Stomach (tissue), 9 donors: Measurements from ENCODE around the gene TTC28. TPM values are rescaled to one million over a fixed set of nuclear protein-coding genes. Genes with fewer than 3 reads are reported as not detected.

Experiments
- DNase-seq, 2 donors: peaks; one replicate each; pipeline versions ENCODE4 v3.0.0 to v3.0.0-alpha.2; 2013 to 2019
- H3K27ac ChIP-seq, 5 donors: fragments of 200-600 bp in 4 of 5; sonication (generic) in 4 of 5; one replicate each; pipeline ENCODE4 v1.5.1; 2013 to 2019; ENCODE audit warnings: mild to moderate bottlenecking in 1 of 5, moderate library complexity in 1 of 5
- H3K27me3 ChIP-seq, 3 donors: fragments of 200-600 bp; sonication (generic); one replicate each; pipeline ENCODE4 v1.5.1; 2017 to 2019; ENCODE audit warnings: mixed run types in 1 of 3
- H3K36me3 ChIP-seq, 4 donors: fragments of 200-600 bp; sonication (generic); 1 replicate in 3 of 4; 2 replicates in 1 of 4; pipeline ENCODE4 v1.5.1; 2016 to 2019
- H3K4me1 ChIP-seq, 4 donors: fragments of 200-600 bp; sonication (generic); one replicate each; pipeline ENCODE4 v1.5.1; 2016 to 2019
- H3K4me3 ChIP-seq, 4 donors: fragments of 200-600 bp; sonication (generic) in 3 of 4; one replicate each; pipeline ENCODE4 v1.5.1; 2016 to 2019; ENCODE audit warnings: mild to moderate bottlenecking in 1 of 4
- H3K9me3 ChIP-seq, 4 donors: fragments of 200-600 bp; sonication (generic); one replicate each; pipeline ENCODE4 v1.5.1; 2016 to 2019
- EP300 ChIP-seq: sonication (generic); formaldehyde crosslinking; IDR thresholded peaks from one replicate; pipeline ENCODE4 v1.6.1; 2017; ENCODE audit warnings: antibody characterized with exemption
- POLR2A ChIP-seq, 4 donors: fragments of 450-650 bp; IDR thresholded peaks; one replicate each; pipeline ENCODE4 v1.6.1; 2016; ENCODE audit warnings: antibody characterized with exemption in 4 of 4, control low read depth in 2 of 4, mild to moderate bottlenecking in 1 of 4, moderate library complexity in 1 of 4
- POLR2AphosphoS5 ChIP-seq, 3 donors: sonication (generic); formaldehyde crosslinking; IDR thresholded peaks; one replicate each; pipeline ENCODE4 v1.6.1; 2016; ENCODE audit warnings: antibody characterized with exemption in 3 of 3
- WGBS, 5 donors: extraction: QIAGEN DNeasy Blood & Tissue Kit in 3 of 5; methylation state at CpG; one replicate each; pipeline versions ENCODE4 v1.1.5 to v1.1.7; 2013 to 2018; 5-methylcytosine and 5-hydroxymethylcytosine counted together
- intact Hi-C: fragments of 100-400 bp; cut with DNase I; formaldehyde crosslinking; loops from one replicate; pipeline ENCODE4 v1.15.1; 2023; ENCODE audit warnings: low total_unique reads
- polyA plus RNA-seq, 3 donors: library from polyadenylated mRNA; stranded (reverse); fragments of 200-250 nt; gene quantifications; one replicate each; pipeline ENCODE4 v1.2.3, GENCODE V29; 2013
- total RNA-seq, 5 donors: library from RNA; depleted of rRNA; stranded (reverse); fragments of >200 nt; gene quantifications; one replicate each; pipeline versions ENCODE4 v1.1.0 to v1.2.3, GENCODE V29; 2014 to 2016
- TF ChIP-seq, protein P1 (sequence below), 7 experiments: fragments of 450-650 bp in 4 of 7; fragments of 200-600 bp in 3 of 7; sonication (generic) in 3 of 7; IDR thresholded peaks; one replicate each; pipeline ENCODE4 v1.5.1; 2016 to 2019; ENCODE audit warnings: antibody characterized with exemption in 7 of 7, control low read depth in 2 of 7, mild to moderate bottlenecking in 1 of 7
- donor health status: healthy with polysubstance abuse.
- donor health status: Bipolar disorder and iron deficiency.
- donor health status: healthy.

The TTC28 gene
- total and polyA plus RNA-seq, 8 donors = 1.7 to 53.4 (median 24.6) TPM

DNA sequence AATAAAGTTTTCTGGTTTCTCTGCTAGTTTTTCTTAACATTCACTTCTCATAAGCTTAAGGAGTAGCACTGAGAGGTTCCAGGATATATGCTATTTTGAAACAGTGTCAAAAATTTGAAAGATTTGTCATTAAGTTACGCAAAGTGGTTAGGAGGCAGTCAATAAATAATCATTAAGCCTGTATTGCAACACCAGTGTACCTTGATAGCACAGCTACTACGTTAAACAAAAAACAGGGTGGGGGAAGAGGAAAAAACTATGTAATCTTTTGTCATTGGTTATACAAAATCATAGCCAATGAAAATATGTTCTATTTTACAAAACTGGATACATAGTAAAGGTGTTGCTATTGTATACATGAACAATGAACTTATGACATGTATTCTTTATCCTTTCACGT, 730.2 kb downstream of the TTC28 start:
- 68 to 78% (median 75%) methylated on average over 3 of the region's 3 CpGs for WGBS, 5 donors
- H3K9me3 ChIP-seq = no peaks in the 10 kb centered on the region
- peaks cover 0 to 10% (median 4%) of the 10 kb centered on the region in 4 donors for H3K4me1 ChIP-seq
- TF ChIP-seq, protein P1, sequence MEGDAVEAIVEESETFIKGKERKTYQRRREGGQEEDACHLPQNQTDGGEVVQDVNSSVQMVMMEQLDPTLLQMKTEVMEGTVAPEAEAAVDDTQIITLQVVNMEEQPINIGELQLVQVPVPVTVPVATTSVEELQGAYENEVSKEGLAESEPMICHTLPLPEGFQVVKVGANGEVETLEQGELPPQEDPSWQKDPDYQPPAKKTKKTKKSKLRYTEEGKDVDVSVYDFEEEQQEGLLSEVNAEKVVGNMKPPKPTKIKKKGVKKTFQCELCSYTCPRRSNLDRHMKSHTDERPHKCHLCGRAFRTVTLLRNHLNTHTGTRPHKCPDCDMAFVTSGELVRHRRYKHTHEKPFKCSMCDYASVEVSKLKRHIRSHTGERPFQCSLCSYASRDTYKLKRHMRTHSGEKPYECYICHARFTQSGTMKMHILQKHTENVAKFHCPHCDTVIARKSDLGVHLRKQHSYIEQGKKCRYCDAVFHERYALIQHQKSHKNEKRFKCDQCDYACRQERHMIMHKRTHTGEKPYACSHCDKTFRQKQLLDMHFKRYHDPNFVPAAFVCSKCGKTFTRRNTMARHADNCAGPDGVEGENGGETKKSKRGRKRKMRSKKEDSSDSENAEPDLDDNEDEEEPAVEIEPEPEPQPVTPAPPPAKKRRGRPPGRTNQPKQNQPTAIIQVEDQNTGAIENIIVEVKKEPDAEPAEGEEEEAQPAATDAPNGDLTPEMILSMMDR (IDR thresholded peaks at IDR 0.05) = no peak
- TF ChIP-seq EP300 (no peak), POLR2A (IDR thresholded peaks at IDR 0.05) (no peak), POLR2AphosphoS5 (IDR thresholded peaks at IDR 0.05) (no peak)
- H3K27ac ChIP-seq = no peak overlapping the region
- no peak for DNase-seq
- H3K4me3 ChIP-seq = no peak overlapping the region
- no peaks in the 10 kb centered on the region for H3K36me3 ChIP-seq
- intact Hi-C loops = no loop called here
- no peaks in the 10 kb centered on the region for H3K27me3 ChIP-seq

DNA sequence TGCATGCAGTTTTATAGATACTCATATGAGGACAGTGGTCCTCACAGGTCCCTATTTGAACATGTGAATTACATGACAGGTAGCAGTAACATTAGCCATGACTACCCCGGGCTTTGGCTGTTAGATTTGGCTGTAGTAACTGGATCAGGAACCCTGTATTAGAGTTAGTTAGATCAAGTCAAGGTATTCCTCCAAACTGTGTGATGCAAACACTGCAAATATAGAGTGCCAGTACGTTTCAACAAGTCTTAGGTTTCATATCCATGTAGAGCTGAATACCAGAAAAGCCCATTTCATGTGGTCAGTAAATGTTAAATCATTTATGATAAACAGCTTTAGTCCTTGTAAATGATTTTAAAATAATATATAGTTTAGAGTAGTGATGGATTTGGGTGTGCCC, 731.1 kb downstream of the TTC28 start:
- no peaks in the 10 kb centered on the region for H3K9me3 ChIP-seq
- H3K4me1 ChIP-seq = peaks cover 0 to 10% (median 4%) of the 10 kb centered on the region in 4 donors
- no peaks in the 10 kb centered on the region for H3K36me3 ChIP-seq
- H3K27me3 ChIP-seq = no peaks in the 10 kb centered on the region
- no peak overlapping the region for H3K27ac ChIP-seq
- TF ChIP-seq EP300 (no peak), POLR2AphosphoS5 (IDR thresholded peaks at IDR 0.05) (no peak), POLR2A (IDR thresholded peaks at IDR 0.05) (no peak)
- TF ChIP-seq, protein P1 (IDR thresholded peaks at IDR 0.05) = no peak
- intact Hi-C loops = no loop called here
- DNase-seq = no peak
- no peak overlapping the region for H3K4me3 ChIP-seq
- 78 to 97% (median 95%) methylated on average over 2 of the region's 2 CpGs for WGBS, 5 donors

DNA sequence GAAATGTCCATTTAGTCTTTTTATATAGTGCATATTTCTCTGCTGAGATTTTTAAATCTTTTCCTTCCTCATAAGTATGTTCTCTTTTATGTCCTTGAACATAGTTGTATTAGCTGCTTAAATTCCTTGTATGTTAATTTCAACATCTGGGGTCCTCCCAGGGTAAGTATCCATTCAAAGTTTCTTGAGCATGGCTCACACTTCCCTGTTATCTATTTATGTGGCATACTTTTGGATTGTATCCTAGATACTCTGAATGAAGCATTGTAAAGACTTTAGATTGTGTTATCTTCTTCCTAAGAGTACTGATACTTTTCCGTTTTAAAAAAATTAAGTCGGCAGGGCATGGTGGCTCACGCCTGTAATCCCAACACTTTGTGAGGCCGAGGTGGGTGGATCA, 732.2 kb downstream of the TTC28 start:
- H3K27me3 ChIP-seq = no peaks in the 10 kb centered on the region
- no peak for DNase-seq
- no peak overlapping the region for H3K4me3 ChIP-seq
- TF ChIP-seq POLR2A (IDR thresholded peaks at IDR 0.05) (no peak), POLR2AphosphoS5 (IDR thresholded peaks at IDR 0.05) (no peak), EP300 (no peak)
- TF ChIP-seq, protein P1 (IDR thresholded peaks at IDR 0.05) = no peak
- H3K4me1 ChIP-seq = peaks cover 0 to 6% (median 3%) of the 10 kb centered on the region in 4 donors
- peaks cover 0 to 7% (median 3%) of the 10 kb centered on the region in 4 donors for H3K36me3 ChIP-seq
- intact Hi-C loops = no loop called here
- H3K9me3 ChIP-seq = no peaks in the 10 kb centered on the region
- WGBS, 5 donors = 50 to 75% (median 58%) methylated on average over 4 of the region's 4 CpGs
- no peak overlapping the region for H3K27ac ChIP-seq

DNA sequence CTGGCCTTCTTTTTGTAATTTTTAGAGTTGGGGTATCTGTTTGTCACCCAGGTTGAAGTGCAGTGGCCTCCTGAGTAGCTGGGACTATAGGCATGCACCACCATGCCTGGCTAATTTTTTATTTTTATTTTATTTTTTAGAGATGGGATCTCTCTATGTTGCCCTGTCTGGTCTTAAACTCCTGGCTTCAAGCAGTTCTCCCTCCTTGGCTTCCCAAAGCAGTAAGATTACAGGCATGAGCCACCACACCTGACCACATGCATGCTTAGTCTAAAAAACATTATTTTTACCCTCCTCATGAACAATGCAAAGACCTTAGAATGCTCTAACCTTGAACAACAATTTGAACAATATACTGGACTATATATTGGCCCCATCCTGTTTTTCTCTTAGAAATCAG, 738.5 kb downstream of the TTC28 start:
- no peak overlapping the region for H3K4me3 ChIP-seq
- H3K27ac ChIP-seq = no peak overlapping the region
- intact Hi-C loops = no loop called here
- H3K9me3 ChIP-seq = no peaks in the 10 kb centered on the region
- no peak for DNase-seq
- H3K4me1 ChIP-seq = no peaks in the 10 kb centered on the region
- H3K27me3 ChIP-seq = no peaks in the 10 kb centered on the region
- peaks cover 0 to 23% (median 5%) of the 10 kb centered on the region in 4 donors for H3K36me3 ChIP-seq
- TF ChIP-seq EP300 = no peak
- TF ChIP-seq, protein P1 (IDR thresholded peaks at IDR 0.05) = no peak
- TF ChIP-seq POLR2A (IDR thresholded peaks at IDR 0.05) = no peak
- no peak for TF ChIP-seq POLR2AphosphoS5 (IDR thresholded peaks at IDR 0.05)
